SH-SY5Y (cell line): Measurements from ENCODE around the gene FHL5.

Experiments
- GATA2 ChIP-seq: IDR thresholded peaks from 2 replicates; pipeline ENCODE4 v1.6.1; 2011; ENCODE audit warnings: mild to moderate bottlenecking, low read depth, low read length
- GATA3 ChIP-seq: IDR thresholded peaks from 2 replicates; pipeline ENCODE4 v1.6.1; 2011; ENCODE audit warnings: low read depth, mild to moderate bottlenecking, low read length, moderate library complexity

- TF ChIP-seq GATA3: no peak
- no peak for TF ChIP-seq GATA2
These were observed 63.9 kb downstream of the FHL5 start for GRCh38 chr6:96626759-96627364.
